IMR-90 (cell line): Measurements from ENCODE around the gene PTPRK. TPM values are rescaled to one million over a fixed set of nuclear protein-coding genes. Genes with fewer than 3 reads are reported as not detected.

Experiments
- ATAC-seq: fragments of 200-7000 bp; cut with Tn5 transposase; 2 replicates; pipeline ENCODE4 v1.9.1; 2020; ENCODE audit warnings: low read depth, mild to moderate bottlenecking, moderate library complexity
- BruUV-seq: library from RNA; stranded (reverse); fragments of 400-500 nt; replicated peaks from 2 replicates; lab custom pipeline; 2021; lab: Mats Ljungman, UMichigan
- CTCF ChIA-PET: fragments of 300-600 bp; formaldehyde crosslinking; extraction: SDS; loops from one replicate; lab custom pipeline; 2021; ENCODE audit warnings: antibody characterized with exemption; lab: Yijun Ruan, JAX
- POLR2A ChIA-PET: fragments of 300-600 bp; sonication (Branson Sonifier 250); formaldehyde crosslinking; loops from one replicate; lab custom pipeline; 2022; ENCODE audit warnings: antibody characterized with exemption; ENCODE audit not compliant: unreplicated experiment; lab: Charles Lee
- DNase-seq: peaks from one replicate; pipeline ENCODE4 v3.0.0; 2013
- H2AFZ ChIP-seq: replicated peaks from 2 replicates; pipeline ENCODE3; 2013; ENCODE audit warnings: low read length, mild to moderate bottlenecking; ENCODE audit not compliant: poor library complexity
- H2AK5ac ChIP-seq: 2 replicates; pipeline ENCODE4 v1.6.1; 2013; ENCODE audit warnings: low read depth, low read length, inconsistent platforms
- H2AK9ac ChIP-seq: replicated peaks from 2 replicates; pipeline ENCODE3; 2013; ENCODE audit warnings: mild to moderate bottlenecking, low read depth, low read length, moderate library complexity; ENCODE audit not compliant: poor library complexity
- H2BK120ac ChIP-seq: 2 replicates; pipeline ENCODE4 v1.6.1; 2013; ENCODE audit warnings: low read depth, low read length, inconsistent platforms
- H2BK15ac ChIP-seq: 3 replicates; pipeline ENCODE4 v1.6.1; 2013; ENCODE audit warnings: low read depth, low read length, inconsistent platforms
- H2BK20ac ChIP-seq: 2 replicates; pipeline ENCODE4 v1.6.1; 2013; ENCODE audit warnings: low read depth, mild to moderate bottlenecking, inconsistent platforms, low read length, moderate library complexity
- H2BK5ac ChIP-seq: 2 replicates; pipeline ENCODE4 v1.6.1; 2013; ENCODE audit warnings: mild to moderate bottlenecking, low read depth, low read length, inconsistent platforms; ENCODE audit not compliant: poor library complexity, severe bottlenecking
- H3K14ac ChIP-seq: replicated peaks from 2 replicates; pipeline ENCODE4 v1.6.1; 2013; ENCODE audit warnings: low read depth, low read length, inconsistent platforms
- H3K18ac ChIP-seq: 2 replicates; pipeline ENCODE4 v1.6.1; 2013; ENCODE audit warnings: low read depth, low read length, control low read depth
- H3K23ac ChIP-seq: 2 replicates; pipeline ENCODE4 v1.6.1; 2013; ENCODE audit warnings: low read depth, low read length, inconsistent platforms
- H3K27ac ChIP-seq: 2 replicates; pipeline ENCODE4 v1.5.1; 2013; ENCODE audit warnings: mild to moderate bottlenecking, control low read depth, low read length; ENCODE audit not compliant: insufficient read depth
- H3K27me3 ChIP-seq: 2 replicates; pipeline ENCODE4 v1.6.1; 2013; ENCODE audit warnings: low read length; ENCODE audit not compliant: control insufficient read depth, insufficient read depth
- H3K36me3 ChIP-seq: 2 replicates; pipeline ENCODE4 v1.6.1; 2013; ENCODE audit warnings: low read length, mixed read lengths; ENCODE audit not compliant: control insufficient read depth, insufficient read depth
- H3K4ac ChIP-seq: 2 replicates; pipeline ENCODE4 v1.6.1; 2013; ENCODE audit warnings: low read depth, low read length, inconsistent platforms
- H3K4me1 ChIP-seq: 2 replicates; pipeline ENCODE4 v1.6.1; 2013; ENCODE audit warnings: low read length, mixed read lengths; ENCODE audit not compliant: control insufficient read depth, insufficient read depth
- H3K4me2 ChIP-seq: 2 replicates; pipeline ENCODE4 v1.6.1; 2013; ENCODE audit warnings: low read depth, mild to moderate bottlenecking, control low read depth, low read length, moderate library complexity
- H3K4me3 ChIP-seq: 2 replicates; pipeline ENCODE4 v1.5.1; 2013; ENCODE audit warnings: low read depth, mild to moderate bottlenecking, control low read depth, low read length, moderate library complexity; ENCODE audit not compliant: insufficient read depth
- H3K56ac ChIP-seq: 2 replicates; pipeline ENCODE4 v1.6.1; 2013; ENCODE audit warnings: low read length, inconsistent platforms; ENCODE audit not compliant: insufficient read depth; ENCODE audit errors: extremely low read depth
- H3K79me1 ChIP-seq, 2 experiments: 2 replicates each; pipeline ENCODE4 v1.6.1; 2013; ENCODE audit warnings: low read length in 2 of 2, inconsistent platforms in 1 of 2, low read depth in 1 of 2
- H3K9ac ChIP-seq: 2 replicates; pipeline ENCODE4 v1.6.1; 2013; ENCODE audit warnings: low read depth, low read length, control low read depth
- H3K9me1 ChIP-seq: 2 replicates; pipeline ENCODE4 v1.6.1; 2013; ENCODE audit warnings: low read length, inconsistent platforms; ENCODE audit not compliant: insufficient read depth
- H3K9me3 ChIP-seq: 2 replicates; pipeline ENCODE4 v1.6.1; 2013; ENCODE audit warnings: low read length; ENCODE audit not compliant: control insufficient read depth, insufficient read depth
- H4K20me1 ChIP-seq: 2 replicates; pipeline ENCODE4 v1.6.1; 2013; ENCODE audit warnings: low read length, inconsistent platforms; ENCODE audit not compliant: insufficient read depth
- H4K5ac ChIP-seq: 2 replicates; pipeline ENCODE4 v1.6.1; 2013; ENCODE audit warnings: mild to moderate bottlenecking, low read depth, low read length, control low read depth
- H4K8ac ChIP-seq, 2 experiments: 2 replicates each; pipeline ENCODE4 v1.6.1; 2013; ENCODE audit warnings: low read depth in 2 of 2, low read length in 2 of 2, control low read depth in 1 of 2, inconsistent platforms in 1 of 2
- H4K91ac ChIP-seq: 2 replicates; pipeline ENCODE4 v1.6.1; 2013; ENCODE audit warnings: low read depth, low read length, inconsistent platforms; ENCODE audit not compliant: insufficient read depth
- BHLHE40 ChIP-seq: fragments of 150-350 bp; IDR thresholded peaks from 2 replicates; pipeline ENCODE4 v1.6.1; 2016; ENCODE audit warnings: mild to moderate bottlenecking, low read depth, low read length
- CEBPB ChIP-seq: IDR thresholded peaks from 2 replicates; pipeline ENCODE4 v1.6.1; 2012; ENCODE audit warnings: low read depth, low read length, improper control_type of control experiment
- CHD1 ChIP-seq: IDR thresholded peaks from 2 replicates; pipeline ENCODE4 v1.6.1; 2012; ENCODE audit warnings: low read depth, low read length, improper control_type of control experiment
- ELK1 ChIP-seq: fragments of 150-350 bp; IDR thresholded peaks from 2 replicates; pipeline ENCODE4 v1.6.1; 2016; ENCODE audit warnings: low read depth, mild to moderate bottlenecking, low read length, moderate library complexity, borderline replicate concordance
- FOS ChIP-seq: fragments of 150-350 bp; IDR thresholded peaks from 2 replicates; pipeline ENCODE4 v1.6.1; 2016; ENCODE audit warnings: low read depth, low read length
- MAFK ChIP-seq: IDR thresholded peaks from 2 replicates; pipeline ENCODE4 v1.6.1; 2012; ENCODE audit warnings: low read depth, low read length, improper control_type of control experiment
- MAZ ChIP-seq: IDR thresholded peaks from 2 replicates; pipeline ENCODE4 v1.6.1; 2012; ENCODE audit warnings: low read depth, mild to moderate bottlenecking, low read length, improper control_type of control experiment, moderate library complexity, borderline replicate concordance
- MXI1 ChIP-seq: IDR thresholded peaks from 2 replicates; pipeline ENCODE4 v1.6.1; 2012; ENCODE audit warnings: low read depth, mild to moderate bottlenecking, low read length, moderate library complexity, borderline replicate concordance
- NFE2L2 ChIP-seq: fragments of 150-350 bp; IDR thresholded peaks from 2 replicates; pipeline ENCODE4 v1.6.1; 2016; ENCODE audit warnings: low read depth, mild to moderate bottlenecking, low read length
- POLR2A ChIP-seq: IDR thresholded peaks from 2 replicates; pipeline ENCODE4 v1.6.1; 2012; ENCODE audit warnings: mild to moderate bottlenecking, low read depth, low read length
- RAD21 ChIP-seq: IDR thresholded peaks from 2 replicates; pipeline ENCODE4 v1.6.1; 2012; ENCODE audit warnings: low read length, improper control_type of control experiment
- RCOR1 ChIP-seq: IDR thresholded peaks from 2 replicates; pipeline ENCODE4 v1.6.1; 2012; ENCODE audit warnings: mild to moderate bottlenecking, low read length, improper control_type of control experiment; ENCODE audit not compliant: insufficient replicate concordance
- RFX5 ChIP-seq: IDR thresholded peaks from 2 replicates; pipeline ENCODE4 v1.8.0; 2012; ENCODE audit warnings: low read depth, mild to moderate bottlenecking, low read length, moderate library complexity
- SMC3 ChIP-seq: fragments of 150-350 bp; IDR thresholded peaks from 2 replicates; pipeline ENCODE4 v1.6.1; 2016; ENCODE audit warnings: low read depth, mild to moderate bottlenecking, antibody characterized with exemption, low read length, moderate library complexity
- dilution Hi-C: fragments of 300-500 bp; cut with HindIII; formaldehyde crosslinking; loops from one replicate; pipeline ENCODE4 v1.14.3; 2018; ENCODE audit warnings: low sequenced_read_pairs; ENCODE audit not compliant: unreplicated experiment
- in situ Hi-C: fragments of 300-500 bp; cut with MboI; formaldehyde crosslinking; loops from 3 replicates; pipeline ENCODE4 v1.14.3; 2019; ENCODE audit warnings: low sequenced_read_pairs, inconsistent platforms, mixed read lengths
- intact Hi-C: fragments of 100-400 bp; cut with micrococcal nuclease; formaldehyde crosslinking; loops from 2 replicates; pipeline ENCODE4 v1.10.0; 2022
- polyA plus RNA-seq, 3 experiments: library from polyadenylated mRNA; depleted of rRNA; stranded (reverse); fragments of >200 nt; gene quantifications; 2 replicates each; pipeline ENCODE4 v1.2.3, GENCODE V29; 2012; ENCODE audit warnings: low replicate concordance in 1 of 3
- total RNA-seq: library from RNA; depleted of rRNA; stranded (reverse); fragments of >200 nt; gene quantifications from 2 replicates; pipeline ENCODE4 v1.2.3, GENCODE V29; 2012
- TF ChIP-seq, protein P1 (sequence below): fragments of 150-350 bp; IDR thresholded peaks from 2 replicates; pipeline ENCODE4 v1.6.1; 2017; ENCODE audit warnings: mild to moderate bottlenecking, antibody characterized with exemption, low read length, low read depth
- TF ChIP-seq, protein P2 (sequence below): conservative IDR thresholded peaks from 2 replicates; pipeline ENCODE4 v1.5.1; 2012; ENCODE audit warnings: mild to moderate bottlenecking, low read depth, low read length, improper control_type of control experiment

PTPRK gene
- total and polyA plus RNA-seq, 2 of the 4 experiments (the other 2 are of a cell fraction): 18.0 to 80.8 TPM

DNA sequence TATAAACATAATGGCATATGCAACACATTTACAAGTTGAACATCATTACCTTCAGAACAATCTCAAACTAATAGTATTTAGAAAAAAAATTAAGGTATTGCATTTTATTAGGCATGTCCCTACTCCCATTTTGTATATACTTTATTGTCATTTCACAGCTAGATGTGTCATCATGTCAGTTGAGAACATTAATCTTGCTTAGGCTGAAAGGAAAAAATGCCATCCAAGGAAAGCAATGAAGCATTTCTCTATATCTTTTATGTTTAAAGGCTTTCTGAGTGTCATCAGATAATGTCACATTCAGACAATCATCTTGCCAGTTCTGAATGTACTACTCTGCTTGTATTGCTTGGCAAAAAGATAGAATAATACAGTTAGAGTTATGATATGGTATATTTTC lies 390.7 kb downstream of the PTPRK start:
- no peak overlapping the region for H3K14ac ChIP-seq
- intact Hi-C loops (no loop called here), dilution Hi-C loops (no loop called here), in situ Hi-C loops (no loop called here)
- POLR2A ChIA-PET: no interaction called here
- H2AK5ac ChIP-seq: no peak overlapping the region
- H3K4me2 ChIP-seq: no peak overlapping the region
- H3K36me3 ChIP-seq: no peaks in the 10 kb centered on the region
- H2BK20ac ChIP-seq: no peak overlapping the region
- no peak overlapping the region for H2AFZ ChIP-seq
- no peak overlapping the region for H4K5ac ChIP-seq
- H3K4ac ChIP-seq: no peak overlapping the region
- H2BK120ac ChIP-seq: no peak overlapping the region
- H2BK5ac ChIP-seq: no peak overlapping the region
- no peak overlapping the region for H3K23ac ChIP-seq
- TF ChIP-seq, protein P1, sequence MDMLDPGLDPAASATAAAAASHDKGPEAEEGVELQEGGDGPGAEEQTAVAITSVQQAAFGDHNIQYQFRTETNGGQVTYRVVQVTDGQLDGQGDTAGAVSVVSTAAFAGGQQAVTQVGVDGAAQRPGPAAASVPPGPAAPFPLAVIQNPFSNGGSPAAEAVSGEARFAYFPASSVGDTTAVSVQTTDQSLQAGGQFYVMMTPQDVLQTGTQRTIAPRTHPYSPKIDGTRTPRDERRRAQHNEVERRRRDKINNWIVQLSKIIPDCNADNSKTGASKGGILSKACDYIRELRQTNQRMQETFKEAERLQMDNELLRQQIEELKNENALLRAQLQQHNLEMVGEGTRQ: no peak
- TF ChIP-seq FOS (no peak), RFX5 (no peak), ELK1 (no peak), MAFK (no peak), BHLHE40 (no peak), RCOR1 (no peak), MAZ (no peak), POLR2A (no peak), SMC3 (no peak), CHD1 (no peak), NFE2L2 (no peak), CEBPB (no peak), RAD21 (no peak), MXI1 (no peak)
- TF ChIP-seq, protein P2, sequence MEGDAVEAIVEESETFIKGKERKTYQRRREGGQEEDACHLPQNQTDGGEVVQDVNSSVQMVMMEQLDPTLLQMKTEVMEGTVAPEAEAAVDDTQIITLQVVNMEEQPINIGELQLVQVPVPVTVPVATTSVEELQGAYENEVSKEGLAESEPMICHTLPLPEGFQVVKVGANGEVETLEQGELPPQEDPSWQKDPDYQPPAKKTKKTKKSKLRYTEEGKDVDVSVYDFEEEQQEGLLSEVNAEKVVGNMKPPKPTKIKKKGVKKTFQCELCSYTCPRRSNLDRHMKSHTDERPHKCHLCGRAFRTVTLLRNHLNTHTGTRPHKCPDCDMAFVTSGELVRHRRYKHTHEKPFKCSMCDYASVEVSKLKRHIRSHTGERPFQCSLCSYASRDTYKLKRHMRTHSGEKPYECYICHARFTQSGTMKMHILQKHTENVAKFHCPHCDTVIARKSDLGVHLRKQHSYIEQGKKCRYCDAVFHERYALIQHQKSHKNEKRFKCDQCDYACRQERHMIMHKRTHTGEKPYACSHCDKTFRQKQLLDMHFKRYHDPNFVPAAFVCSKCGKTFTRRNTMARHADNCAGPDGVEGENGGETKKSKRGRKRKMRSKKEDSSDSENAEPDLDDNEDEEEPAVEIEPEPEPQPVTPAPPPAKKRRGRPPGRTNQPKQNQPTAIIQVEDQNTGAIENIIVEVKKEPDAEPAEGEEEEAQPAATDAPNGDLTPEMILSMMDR: no peak
- no peaks in the 10 kb centered on the region for H3K27me3 ChIP-seq
- H3K56ac ChIP-seq: no peak overlapping the region
- CTCF ChIA-PET: interaction anchor here (0.7 kb wide), 1 partner anchor 387 kb away, joined by 3 read pairs; no protein-coding TSS in a partner anchor
- no peak overlapping the region for H3K18ac ChIP-seq
- H3K9me1 ChIP-seq: 0 out of 2 replicates have a peak, but pooled peaks cover 3% of the 10 kb centered on the region
- H3K27ac ChIP-seq: no peak overlapping the region
- peaks cover 10% of the 10 kb centered on the region; the same call in 1 of the 2 replicates for H4K20me1 ChIP-seq
- H3K9ac ChIP-seq: no peak overlapping the region
- no peak for ATAC-seq
- no peak overlapping the region for H4K91ac ChIP-seq
- H4K8ac ChIP-seq: no peak overlapping the region
- no peak for DNase-seq
- H2AK9ac ChIP-seq: no peak overlapping the region
- no peaks in the 10 kb centered on the region for H3K9me3 ChIP-seq
- peaks cover 4% of the 10 kb centered on the region for H3K4me1 ChIP-seq
- no TSS peak for BruUV-seq
- H2BK15ac ChIP-seq: no peak overlapping the region
- H3K4me3 ChIP-seq: no peak overlapping the region
- peaks cover 6 to 15% of the 10 kb centered on the region in 2 experiments; a peak in 3 of 4 replicates for H3K79me1 ChIP-seq
